Mucosa of descending colon (tissue), 3 donors: Measurements from ENCODE around the gene PIN4. TPM values are rescaled to one million over a fixed set of nuclear protein-coding genes. Genes with fewer than 3 reads are reported as not detected.

Experiments
- ATAC-seq: fragments of 200-7000 bp; cut with Tn5 transposase; one replicate; pipeline ENCODE4 v1.9.1; 2020; ENCODE audit warnings: mild to moderate bottlenecking, moderate library complexity
- DNase-seq, 3 donors: peaks; one replicate each; pipeline ENCODE4 v3.0.0-alpha.2; 2020
- H3K36me3 ChIP-seq: fragments of 200-600 bp; one replicate; pipeline ENCODE4 v1.8.0; 2021; ENCODE audit warnings: low read depth, mild to moderate bottlenecking
- H3K4me1 ChIP-seq: fragments of 200-600 bp; one replicate; pipeline ENCODE4 v1.8.0; 2021; ENCODE audit warnings: low read depth, mild to moderate bottlenecking
- H3K4me3 ChIP-seq: fragments of 200-600 bp; one replicate; pipeline ENCODE4 v1.8.0; 2021; ENCODE audit warnings: mild to moderate bottlenecking
- H3K9me3 ChIP-seq: fragments of 200-600 bp; one replicate; pipeline ENCODE4 v1.8.0; 2021; ENCODE audit warnings: mild to moderate bottlenecking
- CTCF ChIP-seq: fragments of 200-600 bp; IDR thresholded peaks from one replicate; pipeline ENCODE4 v1.8.0; 2022; ENCODE audit warnings: antibody characterized with exemption, mild to moderate bottlenecking
- intact Hi-C, 2 donors: fragments of 100-400 bp; cut with DNase I in 1 of 2; cut with micrococcal nuclease in 1 of 2; formaldehyde crosslinking; loops; one replicate each; pipeline versions ENCODE4 v1.11.0 to v1.11.1; 2022; cut with DNase I, micrococcal nuclease
- total RNA-seq, 3 donors: library from RNA; stranded (reverse); fragmentation: NEBNext Ultra II Directional in 2 of 3; extraction: Animal tissue kit (Norgen Biotek cat#: 25700) in 2 of 3; gene quantifications; one replicate each; pipeline versions ENCODE4 v1.2.1 to v1.2.4, GENCODE V29; 2021 to 2023
- donor health status: DM: no; HTN: no; CAD: no; lungs with moderate emphysema.
- donor health status: DM: no; HTN: no; CAD: no.
- donor health status: DM: no; HTN: yes; CAD: no.

The PIN4 gene
- total RNA-seq, 3 donors from 2014 or later, result 10.8 to 11.7 (median 11.3) TPM

GRCh38 chrX:72176981-72177380 is 4.6 kb upstream of the PIN4 start:
- TF ChIP-seq CTCF, result no peak
- intact Hi-C loops, result no loop called here
- Histone ChIP-seq H3K4me3 (no peak overlapping the region), H3K9me3 (no peaks in the 10 kb centered on the region), H3K4me1 (no peaks in the 10 kb centered on the region), H3K36me3 (no peaks in the 10 kb centered on the region)
- DNase-seq (no peak), ATAC-seq (no peak)

GRCh38 chrX:72180539-72180938 is 1.0 kb upstream of the PIN4 start:
- intact Hi-C loops, result no loop called here
- DNase-seq, result peak in 1 of 3 donors; percentile 2
- H3K4me3 ChIP-seq, result no peak overlapping the region

DNA sequence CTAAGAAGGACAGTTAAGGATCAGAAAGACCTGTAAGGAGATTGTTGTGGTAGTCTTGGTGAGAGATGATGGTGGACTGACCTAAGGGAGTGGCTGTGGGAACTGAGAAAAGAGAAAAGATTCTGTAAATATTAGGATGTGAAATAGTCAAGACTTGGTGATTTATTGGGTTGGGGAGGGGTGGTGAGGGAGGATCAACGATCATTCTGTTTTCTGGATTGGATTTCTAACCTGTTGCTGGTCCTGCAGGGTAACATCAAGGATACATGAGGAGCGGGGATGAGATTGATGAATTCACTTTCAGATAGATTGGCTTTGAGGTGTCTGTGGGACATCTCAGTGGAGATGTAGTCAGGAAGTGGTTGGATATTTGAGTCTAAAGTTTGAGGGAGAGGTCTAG is 1.4 kb downstream of the PIN4 start:
- Histone ChIP-seq H3K36me3 (no peaks in the 10 kb centered on the region), H3K4me3 (no peak overlapping the region), H3K9me3 (no peaks in the 10 kb centered on the region), H3K4me1 (no peaks in the 10 kb centered on the region)
- DNase-seq, result no peak
- ATAC-seq, result no peak
- TF ChIP-seq CTCF, result no peak
- intact Hi-C loops, result no loop called here

More at GRCh38 chrX:72180539-72180938, 1.0 kb upstream of the PIN4 start:
- Histone ChIP-seq H3K4me1 (no peaks in the 10 kb centered on the region), H3K36me3 (no peaks in the 10 kb centered on the region), H3K9me3 (no peaks in the 10 kb centered on the region)
- no peak for TF ChIP-seq CTCF
- ATAC-seq, result no peak

DNA sequence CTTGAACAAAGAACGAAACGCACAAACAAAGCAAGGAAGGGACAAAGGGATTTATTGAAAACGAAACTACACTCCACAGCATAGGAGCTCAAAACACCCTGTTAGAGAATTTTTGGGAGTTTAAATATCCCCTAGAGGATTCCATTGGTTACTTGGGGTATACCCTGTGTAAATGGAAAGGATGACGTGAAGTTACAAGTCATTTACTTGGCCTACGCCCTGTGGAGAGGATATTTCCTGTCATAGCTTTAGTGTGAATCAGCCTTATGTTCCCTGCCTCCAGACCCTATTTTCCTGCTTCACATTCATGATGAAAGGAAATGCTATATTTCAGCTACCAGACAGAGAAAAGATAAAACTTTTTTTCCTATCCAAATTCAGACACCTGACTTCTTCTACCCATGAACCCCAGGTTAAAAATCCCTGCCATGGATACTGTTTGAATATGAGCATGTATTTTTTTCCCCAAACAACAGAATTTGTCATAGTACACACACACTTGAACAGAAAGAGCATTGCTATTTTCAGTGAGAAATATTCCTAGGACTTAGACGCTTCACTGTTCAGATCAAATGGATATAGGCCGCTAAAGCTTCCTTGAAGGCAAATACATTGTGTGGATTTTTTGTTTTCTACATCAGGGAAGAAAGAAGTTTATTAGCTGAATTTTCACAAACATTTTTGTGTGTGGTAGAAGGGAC is 20.4 kb downstream of the PIN4 start:
- no peak for DNase-seq
- H3K9me3 ChIP-seq, result no peaks in the 10 kb centered on the region
- H3K4me3 ChIP-seq, result no peak overlapping the region
- intact Hi-C loops, result no loop called here
- H3K4me1 ChIP-seq, result no peaks in the 10 kb centered on the region
- no peak for TF ChIP-seq CTCF
- H3K36me3 ChIP-seq, result no peaks in the 10 kb centered on the region
- ATAC-seq, result no peak

DNA sequence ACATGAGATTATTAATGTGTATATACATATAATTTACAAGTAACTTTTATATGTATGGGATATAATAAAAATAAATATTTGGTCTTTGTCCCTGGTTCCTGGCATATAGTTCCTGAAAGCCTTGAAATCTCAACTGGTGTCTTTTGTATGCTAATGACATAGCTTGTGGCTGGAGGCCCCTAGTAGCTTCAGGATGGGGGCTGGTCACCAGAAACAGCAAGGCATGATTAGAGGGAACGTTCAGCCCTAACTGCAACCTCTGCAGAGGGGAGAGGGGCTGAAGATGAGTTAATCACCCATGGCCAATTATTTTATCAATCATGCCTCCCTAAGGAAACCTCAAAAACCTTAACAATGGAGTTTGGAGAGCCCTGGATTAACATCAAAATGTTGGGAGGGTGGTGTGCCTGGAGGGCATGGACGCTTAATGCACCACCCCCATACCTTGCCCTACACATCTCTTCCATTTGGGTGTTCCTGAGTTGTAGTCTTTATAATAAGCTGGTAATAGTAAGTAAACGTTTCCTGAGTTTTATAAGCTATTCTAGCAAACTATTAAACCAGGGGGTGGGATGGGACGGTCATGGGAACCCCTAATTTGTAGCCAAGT is 21.3 kb downstream of the PIN4 start:
- TF ChIP-seq CTCF, result no peak
- DNase-seq (no peak), ATAC-seq (no peak)
- Histone ChIP-seq H3K9me3 (no peaks in the 10 kb centered on the region), H3K4me3 (no peak overlapping the region), H3K36me3 (no peaks in the 10 kb centered on the region), H3K4me1 (no peaks in the 10 kb centered on the region)
- intact Hi-C loops, result no loop called here
